Endothelial cell (in vitro differentiated cells): ENCODE data around the gene MEIG1. TPM values are rescaled to one million over a fixed set of nuclear protein-coding genes. Genes with fewer than 3 reads are reported as not detected.

Experiments used
- DNase-seq: peaks from one replicate; pipeline ENCODE4 v3.0.0; 2021; ENCODE audit warnings: low spot score
- H3K27ac Mint-ChIP-seq: one replicate; pipeline ENCODE4 v1.8.0; 2021; ENCODE audit warnings: mixed read lengths, inconsistent platforms; ENCODE audit not compliant: unreplicated experiment
- H3K27me3 Mint-ChIP-seq: one replicate; pipeline ENCODE4 v1.8.0; 2021; ENCODE audit warnings: mild to moderate bottlenecking, moderate library complexity, mixed read lengths, inconsistent platforms; ENCODE audit not compliant: unreplicated experiment
- H3K36me3 Mint-ChIP-seq: one replicate; pipeline ENCODE4 v1.8.0; 2021; ENCODE audit warnings: mild to moderate bottlenecking, low read depth, mixed read lengths, inconsistent platforms; ENCODE audit not compliant: unreplicated experiment
- H3K4me1 Mint-ChIP-seq: one replicate; pipeline ENCODE4 v1.8.0; 2021; ENCODE audit warnings: mild to moderate bottlenecking, mixed read lengths, inconsistent platforms; ENCODE audit not compliant: unreplicated experiment
- H3K4me3 Mint-ChIP-seq: one replicate; pipeline ENCODE4 v1.8.0; 2021; ENCODE audit warnings: mild to moderate bottlenecking, mixed read lengths, inconsistent platforms; ENCODE audit not compliant: unreplicated experiment
- H3K9me3 Mint-ChIP-seq: one replicate; pipeline ENCODE4 v1.8.0; 2021; ENCODE audit warnings: mixed read lengths, inconsistent platforms; ENCODE audit not compliant: unreplicated experiment
- total RNA-seq: library from RNA; stranded (reverse); fragmentation: NEBNext Ultra II Directional; extraction: Animal tissue kit (Norgen Biotek cat#: 25700); gene quantifications from one replicate; pipeline ENCODE4 v1.2.1, GENCODE V29; 2021; ENCODE audit not compliant: unreplicated experiment
- TF ChIP-seq, protein P1 (sequence below): fragments of 200-600 bp; sonication (generic); IDR thresholded peaks from one replicate; pipeline ENCODE4 v1.5.0; 2021; ENCODE audit warnings: antibody characterized with exemption; ENCODE audit not compliant: unreplicated experiment

The MEIG1 gene
- total RNA-seq, 1 donor from 2014 or later, result 0.80 TPM

GRCh38 chr10:14918964-14919363 lies 40.2 kb upstream of the MEIG1 start:
- H3K27ac Mint-ChIP-seq, result no peak overlapping the region
- H3K4me3 Mint-ChIP-seq, result no peak overlapping the region
- TF ChIP-seq, protein P1, sequence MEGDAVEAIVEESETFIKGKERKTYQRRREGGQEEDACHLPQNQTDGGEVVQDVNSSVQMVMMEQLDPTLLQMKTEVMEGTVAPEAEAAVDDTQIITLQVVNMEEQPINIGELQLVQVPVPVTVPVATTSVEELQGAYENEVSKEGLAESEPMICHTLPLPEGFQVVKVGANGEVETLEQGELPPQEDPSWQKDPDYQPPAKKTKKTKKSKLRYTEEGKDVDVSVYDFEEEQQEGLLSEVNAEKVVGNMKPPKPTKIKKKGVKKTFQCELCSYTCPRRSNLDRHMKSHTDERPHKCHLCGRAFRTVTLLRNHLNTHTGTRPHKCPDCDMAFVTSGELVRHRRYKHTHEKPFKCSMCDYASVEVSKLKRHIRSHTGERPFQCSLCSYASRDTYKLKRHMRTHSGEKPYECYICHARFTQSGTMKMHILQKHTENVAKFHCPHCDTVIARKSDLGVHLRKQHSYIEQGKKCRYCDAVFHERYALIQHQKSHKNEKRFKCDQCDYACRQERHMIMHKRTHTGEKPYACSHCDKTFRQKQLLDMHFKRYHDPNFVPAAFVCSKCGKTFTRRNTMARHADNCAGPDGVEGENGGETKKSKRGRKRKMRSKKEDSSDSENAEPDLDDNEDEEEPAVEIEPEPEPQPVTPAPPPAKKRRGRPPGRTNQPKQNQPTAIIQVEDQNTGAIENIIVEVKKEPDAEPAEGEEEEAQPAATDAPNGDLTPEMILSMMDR, result no peak
- peaks cover 4% of the 10 kb centered on the region for H3K4me1 Mint-ChIP-seq
- H3K9me3 Mint-ChIP-seq, result no peaks in the 10 kb centered on the region
- no peak for DNase-seq
- no peaks in the 10 kb centered on the region for H3K27me3 Mint-ChIP-seq
- peaks cover 64% of the 10 kb centered on the region for H3K36me3 Mint-ChIP-seq

DNA sequence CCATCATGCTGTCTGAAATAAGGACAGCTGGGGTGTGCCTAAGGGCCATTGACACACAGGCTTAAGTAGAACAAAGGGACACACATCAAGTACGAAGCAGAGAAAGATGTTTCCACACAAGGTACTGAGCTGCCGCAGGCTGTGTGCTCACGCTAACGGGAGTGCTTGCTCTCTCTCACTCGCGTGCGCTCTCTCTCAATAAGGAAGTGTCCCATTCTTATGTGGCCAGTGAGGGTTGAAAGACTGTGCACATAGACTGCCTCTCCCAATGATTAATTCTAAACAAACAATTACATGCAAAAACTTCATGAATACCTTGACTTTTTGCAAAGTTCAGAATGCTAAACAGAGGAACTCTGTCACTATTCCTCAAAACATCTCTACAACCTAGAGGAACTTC lies 35.2 kb upstream of the MEIG1 start:
- Mint-ChIP-seq H3K9me3 (no peaks in the 10 kb centered on the region), H3K27ac (no peak overlapping the region), H3K36me3 (peaks cover 43% of the 10 kb centered on the region), H3K4me1 (peaks cover 4% of the 10 kb centered on the region), H3K27me3 (no peaks in the 10 kb centered on the region), H3K4me3 (no peak overlapping the region)
- TF ChIP-seq, protein P1, result no peak
- DNase-seq, result no peak

GRCh38 chr10:14925268-14925667 lies 33.9 kb upstream of the MEIG1 start:
- TF ChIP-seq, protein P1, result no peak
- H3K9me3 Mint-ChIP-seq, result no peaks in the 10 kb centered on the region
- H3K27ac Mint-ChIP-seq, result no peak overlapping the region
- no peak overlapping the region for H3K4me3 Mint-ChIP-seq
- no peaks in the 10 kb centered on the region for H3K4me1 Mint-ChIP-seq
- no peaks in the 10 kb centered on the region for H3K27me3 Mint-ChIP-seq
- peaks cover 31% of the 10 kb centered on the region for H3K36me3 Mint-ChIP-seq
- no peak for DNase-seq

- TF ChIP-seq, protein P1, result no peak
- Mint-ChIP-seq H3K36me3 (peaks cover 28% of the 10 kb centered on the region), H3K4me1 (no peaks in the 10 kb centered on the region), H3K27me3 (no peaks in the 10 kb centered on the region), H3K4me3 (no peak overlapping the region), H3K27ac (no peak overlapping the region), H3K9me3 (no peaks in the 10 kb centered on the region)
- DNase-seq, result no peak
These were observed 33.1 kb upstream of the MEIG1 start for GRCh38 chr10:14926061-14926470.

DNA sequence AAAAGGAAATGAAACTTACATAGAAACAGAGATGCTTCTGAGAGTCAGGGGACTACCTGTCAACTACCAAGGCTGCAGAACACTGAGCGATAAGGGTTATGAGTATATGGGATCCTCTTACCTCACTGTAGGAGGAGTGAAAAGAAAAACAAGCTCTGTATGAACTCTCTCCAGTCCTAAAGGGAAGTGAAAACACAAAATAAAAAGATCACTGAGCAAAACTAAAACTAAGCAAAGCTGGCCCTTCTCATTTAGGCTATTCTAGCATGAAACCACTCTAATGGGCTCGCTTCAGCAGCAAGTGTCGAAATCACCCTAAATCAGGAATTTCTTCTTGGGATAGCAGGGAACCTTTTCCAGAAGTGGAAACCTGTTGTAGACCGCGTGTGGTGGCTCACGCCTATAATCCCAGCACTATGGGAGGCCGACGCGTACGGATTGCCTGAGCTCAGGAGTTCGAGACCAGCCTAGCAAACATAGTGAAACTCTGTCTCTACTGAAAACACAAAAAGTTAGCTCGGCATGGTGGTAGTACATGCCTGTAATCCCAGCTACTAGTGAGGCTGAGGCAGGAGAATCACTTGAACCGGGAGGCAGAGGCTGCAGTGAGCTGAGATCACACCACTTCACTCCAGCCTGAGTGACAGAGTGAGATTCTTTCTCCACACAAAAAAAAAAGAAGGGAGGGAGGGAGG lies 32.3 kb upstream of the MEIG1 start:
- Mint-ChIP-seq H3K9me3 (no peaks in the 10 kb centered on the region), H3K4me1 (no peaks in the 10 kb centered on the region), H3K4me3 (no peak overlapping the region), H3K27me3 (no peaks in the 10 kb centered on the region), H3K36me3 (peaks cover 22% of the 10 kb centered on the region), H3K27ac (no peak overlapping the region)
- TF ChIP-seq, protein P1, result no peak
- DNase-seq, result no peak
